Liver (tissue), 9 donors: ENCODE measurements around the gene TMEM150A. TPM values are rescaled to one million over a fixed set of nuclear protein-coding genes. Genes with fewer than 3 reads are reported as not detected.
"Not testable (repeated sequence)": the region's sequence is repeated elsewhere in the genome, so short reads cannot be mapped to it uniquely, and the experiment has no call there.

Experiments
- DNase-seq: peaks from one replicate; pipeline ENCODE4 v3.0.0-alpha.2; 2017; ENCODE audit warnings: low spot score
- H3K27ac ChIP-seq, 2 donors: one replicate each; pipeline ENCODE4 v1.7.0; 2013; ENCODE audit warnings: inconsistent platforms in 2 of 2, low read length in 2 of 2, control low read depth in 1 of 2, low read depth in 1 of 2, mild to moderate bottlenecking in 1 of 2
- H3K27me3 ChIP-seq, 4 donors: one replicate each; pipeline versions ENCODE4 v1.6.1 to v1.7.0; 2013; ENCODE audit warnings: low read length in 3 of 4, inconsistent platforms in 1 of 4, mild to moderate bottlenecking in 1 of 4, moderate library complexity in 1 of 4; ENCODE audit not compliant: control insufficient read depth in 4 of 4, insufficient read depth in 4 of 4
- H3K36me3 ChIP-seq, 4 donors: one replicate each; pipeline versions ENCODE4 v1.6.1 to v1.7.0; 2013; ENCODE audit warnings: low read length in 3 of 4, mild to moderate bottlenecking in 3 of 4, low read depth in 1 of 4, moderate library complexity in 1 of 4; ENCODE audit not compliant: control insufficient read depth in 4 of 4, insufficient read depth in 3 of 4
- H3K4me1 ChIP-seq, 4 donors: one replicate each; pipeline versions ENCODE4 v1.6.1 to v1.7.0; 2013; ENCODE audit warnings: low read length in 3 of 4, mild to moderate bottlenecking in 3 of 4, moderate library complexity in 1 of 4; ENCODE audit not compliant: control insufficient read depth in 4 of 4, insufficient read depth in 4 of 4
- H3K4me3 ChIP-seq, 3 donors: one replicate each; pipeline versions ENCODE4 v1.6.1 to v1.7.0; 2013; ENCODE audit warnings: low read length in 3 of 3, control low read depth in 1 of 3, low read depth in 1 of 3, mild to moderate bottlenecking in 1 of 3
- H3K9ac ChIP-seq, 2 donors: one replicate each; pipeline ENCODE4 v1.7.0; 2013; ENCODE audit warnings: low read length in 2 of 2, mild to moderate bottlenecking in 2 of 2, moderate library complexity in 2 of 2, control low read depth in 1 of 2, low read depth in 1 of 2
- H3K9me3 ChIP-seq, 4 donors: one replicate each; pipeline versions ENCODE4 v1.6.1 to v1.7.0; 2013; ENCODE audit warnings: low read length in 3 of 4; ENCODE audit not compliant: control insufficient read depth in 4 of 4
- FOXA1 ChIP-seq: IDR thresholded peaks from 2 replicates; pipeline ENCODE4 v1.6.1; 2016; ENCODE audit warnings: antibody characterized with exemption
- GABPA ChIP-seq, 2 donors: IDR thresholded peaks in 1 of 2; conservative IDR thresholded peaks in 1 of 2; 2 replicates each; pipeline ENCODE4 v1.6.1; 2016; ENCODE audit warnings: antibody characterized with exemption in 2 of 2, mild to moderate bottlenecking in 1 of 2, moderate library complexity in 1 of 2
- HNF4A ChIP-seq, 2 donors: conservative IDR thresholded peaks; 2 replicates each; pipeline ENCODE4 v1.6.1; 2016; ENCODE audit warnings: antibody characterized with exemption in 2 of 2, mild to moderate bottlenecking in 2 of 2
- HNF4G ChIP-seq: IDR thresholded peaks from 2 replicates; pipeline ENCODE4 v1.6.1; 2016; ENCODE audit warnings: antibody characterized with exemption
- JUND ChIP-seq, 2 donors: IDR thresholded peaks; 2 replicates each; pipeline ENCODE4 v1.6.1; 2016; ENCODE audit warnings: antibody characterized with exemption in 2 of 2
- SP1 ChIP-seq: IDR thresholded peaks from 2 replicates; pipeline ENCODE4 v1.6.1; 2018; ENCODE audit warnings: antibody characterized with exemption, mild to moderate bottlenecking
- TAF1 ChIP-seq: conservative IDR thresholded peaks from 2 replicates; pipeline ENCODE4 v1.6.1; 2016; ENCODE audit warnings: antibody characterized with exemption, mild to moderate bottlenecking
- YY1 ChIP-seq: IDR thresholded peaks from 2 replicates; pipeline ENCODE4 v1.6.1; 2016; ENCODE audit warnings: antibody characterized with exemption, mild to moderate bottlenecking
- WGBS: extraction: QIAGEN DNeasy Blood & Tissue Kit; methylation state at CpG from one replicate; pipeline ENCODE4 v1.1.7; 2013; 5-methylcytosine and 5-hydroxymethylcytosine counted together
- polyA plus RNA-seq, 2 donors: library from polyadenylated mRNA; stranded (reverse) in 1 of 2; unstranded in 1 of 2; fragments of 200-250 nt in 1 of 2; fragments of >200 nt in 1 of 2; fragmentation: Nextera tagmentation in 1 of 2; extraction: Ambion mirVana in 1 of 2; gene quantifications; one replicate each; pipeline versions ENCODE4 v1.2.1 to v1.2.3, GENCODE V29; 2013 to 2015
- total RNA-seq, 2 donors: library from RNA; depleted of rRNA; stranded (reverse); fragments of >200 nt; gene quantifications; one replicate each; pipeline ENCODE4 v1.2.3, GENCODE V29; 2014
- TF ChIP-seq, protein P1 (sequence below): IDR thresholded peaks from 2 replicates; pipeline ENCODE4 v1.6.1; 2016; ENCODE audit warnings: antibody characterized with exemption
- TF ChIP-seq, protein P2 (sequence below): IDR thresholded peaks from 2 replicates; pipeline ENCODE4 v1.6.1; 2016; ENCODE audit warnings: antibody characterized with exemption
- TF ChIP-seq, protein P3 (sequence below): IDR thresholded peaks from 2 replicates; pipeline ENCODE4 v1.6.1; 2016; ENCODE audit warnings: antibody characterized with exemption
- TF ChIP-seq, protein P4 (sequence below): fragments of 150-350 bp; IDR thresholded peaks from 2 replicates; pipeline ENCODE4 v1.5.1; 2017; ENCODE audit warnings: improper control_type of control experiment, low read depth, low read length; ENCODE audit not compliant: missing input control
- donor health status: healthy.
- donor health status: healthy.
- donor health status: healthy.
- donor health status: healthy.
- donor health status: healthy.

TMEM150A gene
- total and polyA plus RNA-seq, 4 donors, result 13.1 to 32.5 (median 24.6) TPM

DNA sequence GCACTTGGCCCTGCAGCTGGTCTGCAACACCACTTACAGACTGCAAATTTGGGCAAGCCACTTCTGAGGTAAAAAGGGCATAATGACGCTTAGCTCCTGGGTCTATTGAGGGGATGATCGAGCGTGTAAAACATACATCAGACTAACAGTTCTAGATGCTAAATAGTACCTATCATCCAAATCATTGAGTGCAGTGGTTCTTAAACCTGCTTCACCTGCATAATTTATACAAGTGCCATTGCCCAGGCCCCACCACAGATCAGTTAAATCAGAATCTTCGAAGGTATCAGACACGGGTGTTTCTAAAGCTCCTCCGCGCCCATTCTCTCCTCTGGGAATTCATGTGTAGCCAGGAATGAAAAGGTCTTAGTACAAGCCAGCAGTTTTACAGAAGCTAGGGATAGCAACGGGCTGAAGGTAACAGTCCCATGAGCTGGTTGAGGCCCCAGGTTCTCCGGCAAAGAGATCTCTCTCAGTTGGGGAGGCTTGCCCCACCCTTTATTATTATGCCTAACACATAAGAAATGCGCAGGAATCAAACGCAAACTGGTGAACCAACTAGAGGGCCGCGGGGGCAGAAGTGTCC, 7.7 kb downstream of the TMEM150A start:
- no peak for DNase-seq
- peak overlapping the region; percentile 77 to 91 (median 87) for H3K4me3 ChIP-seq
- peaks cover 14 to 57% (median 46%) of the 10 kb centered on the region in 4 donors for H3K4me1 ChIP-seq
- TF ChIP-seq HNF4A (conservative IDR thresholded peaks at IDR 0.05) (no peak), SP1 (no peak)
- TF ChIP-seq, protein P1, sequence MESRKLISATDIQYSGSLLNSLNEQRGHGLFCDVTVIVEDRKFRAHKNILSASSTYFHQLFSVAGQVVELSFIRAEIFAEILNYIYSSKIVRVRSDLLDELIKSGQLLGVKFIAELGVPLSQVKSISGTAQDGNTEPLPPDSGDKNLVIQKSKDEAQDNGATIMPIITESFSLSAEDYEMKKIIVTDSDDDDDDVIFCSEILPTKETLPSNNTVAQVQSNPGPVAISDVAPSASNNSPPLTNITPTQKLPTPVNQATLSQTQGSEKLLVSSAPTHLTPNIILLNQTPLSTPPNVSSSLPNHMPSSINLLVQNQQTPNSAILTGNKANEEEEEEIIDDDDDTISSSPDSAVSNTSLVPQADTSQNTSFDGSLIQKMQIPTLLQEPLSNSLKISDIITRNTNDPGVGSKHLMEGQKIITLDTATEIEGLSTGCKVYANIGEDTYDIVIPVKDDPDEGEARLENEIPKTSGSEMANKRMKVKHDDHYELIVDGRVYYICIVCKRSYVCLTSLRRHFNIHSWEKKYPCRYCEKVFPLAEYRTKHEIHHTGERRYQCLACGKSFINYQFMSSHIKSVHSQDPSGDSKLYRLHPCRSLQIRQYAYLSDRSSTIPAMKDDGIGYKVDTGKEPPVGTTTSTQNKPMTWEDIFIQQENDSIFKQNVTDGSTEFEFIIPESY, result no peak
- TF ChIP-seq, protein P2, sequence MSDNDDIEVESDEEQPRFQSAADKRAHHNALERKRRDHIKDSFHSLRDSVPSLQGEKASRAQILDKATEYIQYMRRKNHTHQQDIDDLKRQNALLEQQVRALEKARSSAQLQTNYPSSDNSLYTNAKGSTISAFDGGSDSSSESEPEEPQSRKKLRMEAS, result no peak
- H3K27ac ChIP-seq, result peak overlapping the region; percentile 84 to 89
- peak overlapping the region; percentile 60 to 78 for H3K9ac ChIP-seq
- H3K27me3 ChIP-seq, result no peaks in the 10 kb centered on the region
- peaks cover 3 to 15% (median 6%) of the 10 kb centered on the region in 4 donors for H3K36me3 ChIP-seq
- 21% methylated on average over 13 of the region's 13 CpGs for WGBS
- H3K9me3 ChIP-seq, result no peaks in the 10 kb centered on the region

DNA sequence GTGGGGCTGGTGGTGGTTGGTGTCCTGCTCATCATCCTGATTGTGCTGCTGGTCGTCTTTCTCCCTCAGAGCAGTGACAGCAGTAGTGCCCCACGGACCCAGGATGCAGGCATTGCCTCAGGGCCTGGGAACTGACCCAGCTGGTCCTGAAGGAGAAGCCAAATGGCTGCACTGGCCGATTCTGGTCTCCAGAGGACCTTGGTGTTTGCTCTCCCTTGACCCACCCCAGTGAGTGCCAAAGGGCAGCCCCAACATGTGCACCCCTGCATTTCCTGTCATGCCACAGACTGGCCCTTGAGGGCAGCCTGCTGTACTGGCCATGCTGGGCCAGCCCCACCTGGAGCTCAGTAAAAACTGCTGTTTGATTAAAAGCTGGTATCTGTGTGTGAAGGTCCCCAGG, 9.5 kb downstream of the TMEM150A start:
- 45% methylated on average over 3 of the region's 3 CpGs for WGBS
- Histone ChIP-seq H3K36me3 (peaks cover 0 to 4% (median 3%) of the 10 kb centered on the region in 4 donors), H3K9ac (no peak overlapping the region), H3K27me3 (no peaks in the 10 kb centered on the region), H3K9me3 (no peaks in the 10 kb centered on the region), H3K4me3 (no peak overlapping the region), H3K27ac (no peak overlapping the region), H3K4me1 (peaks cover 11 to 56% (median 39%) of the 10 kb centered on the region in 4 donors)
- DNase-seq, result no peak
- TF ChIP-seq, protein P3, sequence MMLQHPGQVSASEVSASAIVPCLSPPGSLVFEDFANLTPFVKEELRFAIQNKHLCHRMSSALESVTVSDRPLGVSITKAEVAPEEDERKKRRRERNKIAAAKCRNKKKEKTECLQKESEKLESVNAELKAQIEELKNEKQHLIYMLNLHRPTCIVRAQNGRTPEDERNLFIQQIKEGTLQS, result no peak
- TF ChIP-seq JUND (IDR thresholded peaks at IDR 0.05) (no peak), YY1 (no peak), HNF4G (no peak)

DNA sequence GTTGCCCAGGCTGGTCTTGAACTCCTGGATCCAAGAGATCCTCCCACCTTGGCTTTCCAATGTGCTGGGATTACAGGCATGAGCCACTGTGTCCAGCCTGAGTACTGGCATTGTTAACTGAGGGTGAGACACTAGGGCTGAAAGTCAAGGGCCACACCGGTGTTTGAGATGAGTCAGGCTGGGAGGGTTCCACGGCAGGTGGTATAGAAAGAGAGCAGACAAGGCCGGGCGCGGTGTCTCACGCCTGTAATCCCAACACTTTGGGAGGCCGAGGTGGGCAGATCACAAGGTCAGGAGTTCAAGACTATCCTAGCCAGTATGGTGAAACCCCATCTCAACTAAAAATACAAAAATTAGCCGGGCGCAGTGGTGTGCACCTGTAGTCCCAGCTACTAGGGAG, 10.2 kb downstream of the TMEM150A start:
- H3K4me1 ChIP-seq, result peaks cover 8 to 50% (median 33%) of the 10 kb centered on the region in 4 donors
- 93% methylated on average over 9 of the region's 9 CpGs for WGBS
- not testable (repeated sequence) for H3K27ac ChIP-seq

DNA sequence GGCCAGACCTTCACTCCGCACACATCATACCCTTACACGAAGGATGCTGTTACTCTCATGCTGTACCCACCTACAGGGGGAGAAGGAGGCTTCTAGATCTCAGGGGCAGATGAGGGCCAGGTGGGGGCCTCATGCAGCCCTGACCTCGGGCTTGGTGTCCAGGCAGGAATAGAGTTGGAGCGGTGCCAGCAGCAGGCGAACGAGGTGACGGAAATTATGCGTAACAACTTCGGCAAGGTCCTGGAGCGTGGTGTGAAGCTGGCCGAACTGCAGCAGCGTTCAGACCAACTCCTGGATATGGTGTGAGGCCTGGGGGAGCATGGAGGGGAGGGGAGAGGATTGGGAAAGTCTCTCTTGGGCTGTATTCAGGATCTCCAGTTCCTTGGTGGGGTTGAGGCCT, 10.9 kb downstream of the TMEM150A start:
- TF ChIP-seq SP1 (no peak), HNF4A (conservative IDR thresholded peaks at IDR 0.05) (no peak), GABPA (IDR thresholded peaks at IDR 0.05 in 1 of 2, conservative IDR thresholded peaks at IDR 0.05 in 1 of 2) (no peak), TAF1 (no peak), FOXA1 (no peak)
- TF ChIP-seq, protein P1, result no peak
- TF ChIP-seq, protein P4, sequence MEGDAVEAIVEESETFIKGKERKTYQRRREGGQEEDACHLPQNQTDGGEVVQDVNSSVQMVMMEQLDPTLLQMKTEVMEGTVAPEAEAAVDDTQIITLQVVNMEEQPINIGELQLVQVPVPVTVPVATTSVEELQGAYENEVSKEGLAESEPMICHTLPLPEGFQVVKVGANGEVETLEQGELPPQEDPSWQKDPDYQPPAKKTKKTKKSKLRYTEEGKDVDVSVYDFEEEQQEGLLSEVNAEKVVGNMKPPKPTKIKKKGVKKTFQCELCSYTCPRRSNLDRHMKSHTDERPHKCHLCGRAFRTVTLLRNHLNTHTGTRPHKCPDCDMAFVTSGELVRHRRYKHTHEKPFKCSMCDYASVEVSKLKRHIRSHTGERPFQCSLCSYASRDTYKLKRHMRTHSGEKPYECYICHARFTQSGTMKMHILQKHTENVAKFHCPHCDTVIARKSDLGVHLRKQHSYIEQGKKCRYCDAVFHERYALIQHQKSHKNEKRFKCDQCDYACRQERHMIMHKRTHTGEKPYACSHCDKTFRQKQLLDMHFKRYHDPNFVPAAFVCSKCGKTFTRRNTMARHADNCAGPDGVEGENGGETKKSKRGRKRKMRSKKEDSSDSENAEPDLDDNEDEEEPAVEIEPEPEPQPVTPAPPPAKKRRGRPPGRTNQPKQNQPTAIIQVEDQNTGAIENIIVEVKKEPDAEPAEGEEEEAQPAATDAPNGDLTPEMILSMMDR, result no peak
- no peak overlapping the region for H3K27ac ChIP-seq
- H3K9ac ChIP-seq, result no peak overlapping the region
- H3K27me3 ChIP-seq, result no peaks in the 10 kb centered on the region
- WGBS, result 81% methylated on average over 12 of the region's 12 CpGs
- no peaks in the 10 kb centered on the region for H3K9me3 ChIP-seq
- H3K4me1 ChIP-seq, result peaks cover 5 to 43% (median 25%) of the 10 kb centered on the region in 4 donors
- no peak overlapping the region for H3K4me3 ChIP-seq
- H3K36me3 ChIP-seq, result no peaks in the 10 kb centered on the region
- DNase-seq, result no peak

More for the DNA sequence above, 10.2 kb downstream of the TMEM150A start:
- H3K36me3 ChIP-seq, H3K9ac ChIP-seq, H3K27me3 ChIP-seq, H3K4me3 ChIP-seq, H3K9me3 ChIP-seq, DNase-seq: not testable (repeated sequence)
